Hepatocyte (in vitro differentiated cells): ENCODE data around the gene RFPL2. TPM values are rescaled to one million over a fixed set of nuclear protein-coding genes. Genes with fewer than 3 reads are reported as not detected.

Experiments
- DNase-seq: peaks from one replicate; pipeline ENCODE4 v3.0.0-alpha.2; 2016; ENCODE audit warnings: low spot score
- H2AFZ ChIP-seq: fragments of 200-600 bp; sonication (generic); 2 replicates; pipeline ENCODE4 v1.6.0; 2016; ENCODE audit warnings: antibody characterized with exemption, mild to moderate bottlenecking
- H3K27ac ChIP-seq: fragments of 200-600 bp; sonication (generic); 2 replicates; pipeline ENCODE4 v1.5.1; 2016; ENCODE audit warnings: mild to moderate bottlenecking
- H3K27me3 ChIP-seq: fragments of 200-600 bp; sonication (generic); 2 replicates; pipeline ENCODE4 v1.6.1; 2016
- H3K36me3 ChIP-seq: fragments of 200-600 bp; sonication (generic); replicated peaks from 2 replicates; pipeline ENCODE4 v1.5.1; 2016; ENCODE audit warnings: low read depth; ENCODE audit not compliant: insufficient read depth
- H3K4me1 ChIP-seq: fragments of 200-600 bp; sonication (generic); 2 replicates; pipeline ENCODE4 v1.5.1; 2016; ENCODE audit warnings: mild to moderate bottlenecking, moderate library complexity; ENCODE audit not compliant: insufficient read depth
- H3K4me2 ChIP-seq: fragments of 200-600 bp; sonication (generic); 2 replicates; pipeline ENCODE4 v1.6.0; 2016
- H3K4me3 ChIP-seq: fragments of 200-600 bp; sonication (generic); 2 replicates; pipeline ENCODE4 v1.5.1; 2016; ENCODE audit warnings: mild to moderate bottlenecking
- H3K79me2 ChIP-seq: fragments of 200-600 bp; sonication (generic); 2 replicates; pipeline ENCODE4 v1.6.0; 2017; ENCODE audit warnings: mild to moderate bottlenecking
- H3K9me2 ChIP-seq: fragments of 200-600 bp; sonication (generic); replicated peaks from 2 replicates; pipeline ENCODE4 v1.6.0; 2017; ENCODE audit warnings: mild to moderate bottlenecking; ENCODE audit not compliant: insufficient read depth
- H3K9me3 ChIP-seq: fragments of 200-600 bp; sonication (generic); 2 replicates; pipeline ENCODE4 v1.5.1; 2016; ENCODE audit warnings: low read depth, mild to moderate bottlenecking
- H4K20me1 ChIP-seq: fragments of 200-600 bp; sonication (generic); 2 replicates; pipeline ENCODE4 v1.6.0; 2016; ENCODE audit warnings: mild to moderate bottlenecking; ENCODE audit not compliant: insufficient read depth, poor library complexity, severe bottlenecking
- CTCF ChIP-seq: fragments of 200-600 bp; sonication (generic); IDR thresholded peaks from 2 replicates; pipeline ENCODE4 v1.5.1; 2016; ENCODE audit warnings: antibody characterized with exemption, mild to moderate bottlenecking; ENCODE audit not compliant: poor library complexity
- EZH2 ChIP-seq: fragments of 200-600 bp; sonication (generic); IDR thresholded peaks from 2 replicates; pipeline ENCODE4 v1.6.1; 2016; ENCODE audit warnings: antibody characterized with exemption, mild to moderate bottlenecking, borderline replicate concordance
- EZH2phosphoT487 ChIP-seq: fragments of 200-600 bp; sonication (generic); IDR thresholded peaks from one replicate; pipeline ENCODE4 v1.6.1; 2018; ENCODE audit warnings: antibody characterized with exemption, mild to moderate bottlenecking, low read depth, moderate library complexity; ENCODE audit not compliant: unreplicated experiment, severe bottlenecking
- WGBS: methylation state at CpG from one replicate; pipeline ENCODE4 v1.1.6; 2016; ENCODE audit warnings: low lambda C conversion rate; ENCODE audit errors: missing lambda C conversion rate; 5-methylcytosine and 5-hydroxymethylcytosine counted together
- polyA plus RNA-seq: library from polyadenylated mRNA; unstranded; fragments of >200 nt; fragmentation: Nextera tagmentation; extraction: Ambion mirVana; gene quantifications from 2 replicates; pipeline ENCODE4 v1.2.1, GENCODE V29; 2016
- total RNA-seq: library from RNA; depleted of rRNA; stranded (reverse); fragments of >200 nt; gene quantifications from 2 replicates; pipeline ENCODE4 v1.2.3, GENCODE V29; 2014

Gene RFPL2
- total and polyA plus RNA-seq, 2 experiments from 2014 or later: 0.97 TPM; not detected in 1

- Histone ChIP-seq H3K36me3 (no peaks in the 10 kb centered on the region), H4K20me1 (no peaks in the 10 kb centered on the region), H3K9me3 (no peaks in the 10 kb centered on the region), H3K4me1 (peaks cover 3% of the 10 kb centered on the region), H3K27ac (no peak overlapping the region), H3K79me2 (no peaks in the 10 kb centered on the region), H3K9me2 (no peaks in the 10 kb centered on the region), H3K4me2 (no peak overlapping the region), H2AFZ (no peak overlapping the region), H3K27me3 (no peaks in the 10 kb centered on the region), H3K4me3 (no peak overlapping the region)
- no peak for TF ChIP-seq EZH2phosphoT487
- TF ChIP-seq EZH2: no peak
- TF ChIP-seq CTCF: no peak
- 62% methylated on average over 1 of the region's 1 CpG for WGBS
- DNase-seq: no peak
Measured at GRCh38 chr22:32237906-32238305, 33.0 kb upstream of the RFPL2 start.

GRCh38 chr22:32236970-32237369, 32.1 kb upstream of the RFPL2 start:
- Histone ChIP-seq H3K27ac (no peak overlapping the region), H3K36me3 (no peaks in the 10 kb centered on the region), H3K79me2 (no peaks in the 10 kb centered on the region), H3K9me3 (no peaks in the 10 kb centered on the region), H3K4me2 (no peak overlapping the region), H3K27me3 (no peaks in the 10 kb centered on the region), H3K9me2 (no peaks in the 10 kb centered on the region), H3K4me3 (no peak overlapping the region), H4K20me1 (no peaks in the 10 kb centered on the region), H2AFZ (no peak overlapping the region), H3K4me1 (peaks cover 3% of the 10 kb centered on the region)
- WGBS: 78% methylated on average over 8 of the region's 8 CpGs
- DNase-seq: no peak
- TF ChIP-seq EZH2phosphoT487 (no peak), EZH2 (no peak), CTCF (no peak)

- no peak for DNase-seq
- no peaks in the 10 kb centered on the region for H3K9me3 ChIP-seq
Measured at GRCh38 chr22:32233091-32233490, 28.2 kb upstream of the RFPL2 start.

More at GRCh38 chr22:32233091-32233490, 28.2 kb upstream of the RFPL2 start:
- Histone ChIP-seq H3K9me2 (no peaks in the 10 kb centered on the region), H3K4me1 (no peaks in the 10 kb centered on the region), H3K27me3 (no peaks in the 10 kb centered on the region), H3K4me3 (no peak overlapping the region), H3K4me2 (no peak overlapping the region), H2AFZ (no peak overlapping the region), H4K20me1 (no peaks in the 10 kb centered on the region), H3K79me2 (no peaks in the 10 kb centered on the region), H3K27ac (no peak overlapping the region), H3K36me3 (no peaks in the 10 kb centered on the region)
- TF ChIP-seq CTCF: no peak
- TF ChIP-seq EZH2: no peak
- TF ChIP-seq EZH2phosphoT487: no peak
- WGBS: 92% methylated on average over 5 of the region's 5 CpGs
